ENCODE data around the gene ZDHHC8. TPM values are rescaled to one million over a fixed set of nuclear protein-coding genes. Genes with fewer than 3 reads are reported as not detected.

The ZDHHC8 gene
- polyA plus RNA-seq, 2 of the 4 experiments (the other 2 are of a cell fraction) = 5.3 to 28.1 TPM

DNA sequence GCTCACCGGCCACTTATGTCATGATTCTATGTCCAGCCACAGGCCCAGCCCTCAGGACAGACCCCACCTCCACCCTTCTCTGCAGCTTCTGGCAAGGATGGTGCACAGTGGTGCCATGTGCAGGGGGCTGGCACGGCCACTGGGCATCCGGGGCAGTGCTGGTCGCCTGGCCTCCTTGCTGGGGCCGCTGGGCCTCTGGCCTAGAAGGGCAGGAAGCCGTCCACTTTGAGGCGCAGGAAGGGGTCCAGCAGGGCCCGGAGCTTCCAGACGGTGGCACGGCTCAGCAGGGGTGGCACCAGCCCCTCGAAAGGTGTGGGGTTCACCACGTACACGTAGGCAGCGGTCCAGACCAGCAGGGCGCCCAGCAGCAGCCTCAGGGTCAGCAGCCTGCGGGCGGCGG lies 16.8 kb downstream of the ZDHHC8 start:
- ATAC-seq (no peak), DNase-seq (ENCODE audit: low read depth in 1 of 2, low spot score in 1 of 2) (no peak), FAIRE-seq (no peak)
- TF ChIP-seq EP300 (IDR thresholded peaks at IDR 0.05) = no peak
- TF ChIP-seq, protein P1, sequence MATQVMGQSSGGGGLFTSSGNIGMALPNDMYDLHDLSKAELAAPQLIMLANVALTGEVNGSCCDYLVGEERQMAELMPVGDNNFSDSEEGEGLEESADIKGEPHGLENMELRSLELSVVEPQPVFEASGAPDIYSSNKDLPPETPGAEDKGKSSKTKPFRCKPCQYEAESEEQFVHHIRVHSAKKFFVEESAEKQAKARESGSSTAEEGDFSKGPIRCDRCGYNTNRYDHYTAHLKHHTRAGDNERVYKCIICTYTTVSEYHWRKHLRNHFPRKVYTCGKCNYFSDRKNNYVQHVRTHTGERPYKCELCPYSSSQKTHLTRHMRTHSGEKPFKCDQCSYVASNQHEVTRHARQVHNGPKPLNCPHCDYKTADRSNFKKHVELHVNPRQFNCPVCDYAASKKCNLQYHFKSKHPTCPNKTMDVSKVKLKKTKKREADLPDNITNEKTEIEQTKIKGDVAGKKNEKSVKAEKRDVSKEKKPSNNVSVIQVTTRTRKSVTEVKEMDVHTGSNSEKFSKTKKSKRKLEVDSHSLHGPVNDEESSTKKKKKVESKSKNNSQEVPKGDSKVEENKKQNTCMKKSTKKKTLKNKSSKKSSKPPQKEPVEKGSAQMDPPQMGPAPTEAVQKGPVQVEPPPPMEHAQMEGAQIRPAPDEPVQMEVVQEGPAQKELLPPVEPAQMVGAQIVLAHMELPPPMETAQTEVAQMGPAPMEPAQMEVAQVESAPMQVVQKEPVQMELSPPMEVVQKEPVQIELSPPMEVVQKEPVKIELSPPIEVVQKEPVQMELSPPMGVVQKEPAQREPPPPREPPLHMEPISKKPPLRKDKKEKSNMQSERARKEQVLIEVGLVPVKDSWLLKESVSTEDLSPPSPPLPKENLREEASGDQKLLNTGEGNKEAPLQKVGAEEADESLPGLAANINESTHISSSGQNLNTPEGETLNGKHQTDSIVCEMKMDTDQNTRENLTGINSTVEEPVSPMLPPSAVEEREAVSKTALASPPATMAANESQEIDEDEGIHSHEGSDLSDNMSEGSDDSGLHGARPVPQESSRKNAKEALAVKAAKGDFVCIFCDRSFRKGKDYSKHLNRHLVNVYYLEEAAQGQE (IDR thresholded peaks at IDR 0.05) = no peak
- TF ChIP-seq, protein P2, sequence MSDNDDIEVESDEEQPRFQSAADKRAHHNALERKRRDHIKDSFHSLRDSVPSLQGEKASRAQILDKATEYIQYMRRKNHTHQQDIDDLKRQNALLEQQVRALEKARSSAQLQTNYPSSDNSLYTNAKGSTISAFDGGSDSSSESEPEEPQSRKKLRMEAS (IDR thresholded peaks at IDR 0.05) = no peak
- TF ChIP-seq KDM1A (IDR thresholded peaks at IDR 0.05; ENCODE audit: low read depth) = no peak
- TF ChIP-seq PBX3 (IDR thresholded peaks at IDR 0.05) = no peak
- TF ChIP-seq HMGXB4 (CRISPR knock-in tag; IDR thresholded peaks at IDR 0.05; ENCODE audit: borderline replicate concordance) = no peak
- no peak for TF ChIP-seq HES2 (IDR thresholded peaks at IDR 0.05)
- TF ChIP-seq RAD21 (conservative IDR thresholded peaks at IDR 0.05 in 1 of 2, IDR thresholded peaks at IDR 0.05 in 1 of 2) = no peak
- no peak for TF ChIP-seq ZSCAN20 (CRISPR knock-in tag; IDR thresholded peaks at IDR 0.05)
- TF ChIP-seq NR3C1 (IDR thresholded peaks at IDR 0.05) = no peak
- no peak for TF ChIP-seq TFCP2L1 (CRISPR knock-in tag; IDR thresholded peaks at IDR 0.05)
- TF ChIP-seq, protein P3, sequence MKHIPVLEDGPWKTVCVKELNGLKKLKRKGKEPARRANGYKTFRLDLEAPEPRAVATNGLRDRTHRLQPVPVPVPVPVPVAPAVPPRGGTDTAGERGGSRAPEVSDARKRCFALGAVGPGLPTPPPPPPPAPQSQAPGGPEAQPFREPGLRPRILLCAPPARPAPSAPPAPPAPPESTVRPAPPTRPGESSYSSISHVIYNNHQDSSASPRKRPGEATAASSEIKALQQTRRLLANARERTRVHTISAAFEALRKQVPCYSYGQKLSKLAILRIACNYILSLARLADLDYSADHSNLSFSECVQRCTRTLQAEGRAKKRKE (CRISPR knock-in tag; IDR thresholded peaks at IDR 0.05; ENCODE audit: low read depth) = no peak
- no peak for TF ChIP-seq NFE2L2 (conservative IDR thresholded peaks at IDR 0.05; ENCODE audit: low read length)
- TF ChIP-seq POLR2A (IDR thresholded peaks at IDR 0.05; ENCODE audit: low read length) = no peak
- no peak for TF ChIP-seq ZC3H11A (IDR thresholded peaks at IDR 0.05)
- Histone ChIP-seq H3K9me3 (no peaks in the 10 kb centered on the region), H3K4me2 (no peak overlapping the region), H3K27ac (no peak overlapping the region), H3K4me1 (no peaks in the 10 kb centered on the region), H3K4me3 (no peak overlapping the region)
- ChIA-PET CTCF (interaction anchor here (1.5 kb wide), 2 partner anchors 9 to 136 kb away, joined by 4 to 7 read pairs; no protein-coding TSS in a partner anchor), POLR2A (no interaction called here)
- 80% methylated on average over 3 of the region's 18 CpGs for WGBS (ENCODE audit: missing lambda C conversion rate)

- WGBS (ENCODE audit: missing lambda C conversion rate) = no CpG with 5 or more reads among the region's 32 CpGs
- FAIRE-seq (no peak), DNase-seq (ENCODE audit: low read depth in 1 of 2, low spot score in 1 of 2) (no peak), ATAC-seq (no peak)
- no peaks in the 10 kb centered on the region for H3K9me3 ChIP-seq
- no peak overlapping the region for H3K4me3 ChIP-seq
- H3K4me1 ChIP-seq = no peaks in the 10 kb centered on the region
- H3K27ac ChIP-seq = no peak overlapping the region
- TF ChIP-seq KDM1A (IDR thresholded peaks at IDR 0.05; ENCODE audit: low read depth) = no peak
- no peak for TF ChIP-seq ZSCAN20 (CRISPR knock-in tag; IDR thresholded peaks at IDR 0.05)
- TF ChIP-seq MAZ (IDR thresholded peaks at IDR 0.05; ENCODE audit: borderline replicate concordance, low read depth, low read length) = no peak
- TF ChIP-seq ESRRA (IDR thresholded peaks at IDR 0.05; ENCODE audit: borderline replicate concordance, low read length) = no peak
- no peak for TF ChIP-seq RFX5 (IDR thresholded peaks at IDR 0.05)
- TF ChIP-seq HOXA7 (CRISPR knock-in tag; IDR thresholded peaks at IDR 0.05) = no peak
- TF ChIP-seq ZC3H11A (IDR thresholded peaks at IDR 0.05) = no peak
- TF ChIP-seq EHF (CRISPR knock-in tag; IDR thresholded peaks at IDR 0.05) = no peak
- no peak for TF ChIP-seq FOSB (CRISPR knock-in tag; IDR thresholded peaks at IDR 0.05)
- no peak for TF ChIP-seq BHLHE40 (IDR thresholded peaks at IDR 0.05; ENCODE audit: low read depth, low read length)
- TF ChIP-seq HOXB13 (CRISPR knock-in tag; IDR thresholded peaks at IDR 0.05; ENCODE audit: low read depth) = no peak
- no peak for TF ChIP-seq NPAS2 (CRISPR knock-in tag; IDR thresholded peaks at IDR 0.05; ENCODE audit: borderline replicate concordance)
- TF ChIP-seq, protein P4, sequence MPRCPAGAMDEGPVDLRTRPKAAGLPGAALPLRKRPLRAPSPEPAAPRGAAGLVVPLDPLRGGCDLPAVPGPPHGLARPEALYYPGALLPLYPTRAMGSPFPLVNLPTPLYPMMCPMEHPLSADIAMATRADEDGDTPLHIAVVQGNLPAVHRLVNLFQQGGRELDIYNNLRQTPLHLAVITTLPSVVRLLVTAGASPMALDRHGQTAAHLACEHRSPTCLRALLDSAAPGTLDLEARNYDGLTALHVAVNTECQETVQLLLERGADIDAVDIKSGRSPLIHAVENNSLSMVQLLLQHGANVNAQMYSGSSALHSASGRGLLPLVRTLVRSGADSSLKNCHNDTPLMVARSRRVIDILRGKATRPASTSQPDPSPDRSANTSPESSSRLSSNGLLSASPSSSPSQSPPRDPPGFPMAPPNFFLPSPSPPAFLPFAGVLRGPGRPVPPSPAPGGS (IDR thresholded peaks at IDR 0.05) = no peak
- ChIA-PET POLR2A (no interaction called here), CTCF (no interaction called here)
- H3K4me2 ChIP-seq = no peak overlapping the region
These were observed 17.9 kb downstream of the ZDHHC8 start for GRCh38 chr22:20149257-20150250.

Data from A549 (cell line).